AG08396 (cell line): ENCODE data around the gene NTM.

ENCODE experiments used
- DNase-seq: peaks from one replicate; pipeline ENCODE4 v3.0.0; 2012; ENCODE audit warnings: low spot score, mixed read lengths

Gene NTM

GRCh38 chr11:131601586-131601985 lies 231.2 kb downstream of the NTM start:
- no peak for DNase-seq

- no peak for DNase-seq
These were observed 232.0 kb downstream of the NTM start for GRCh38 chr11:131602431-131602830.

- no peak for DNase-seq
These were observed 236.5 kb downstream of the NTM start for GRCh38 chr11:131606811-131607335.

- peak; percentile 57 for DNase-seq
These were observed 238.9 kb downstream of the NTM start for GRCh38 chr11:131609337-131609736.

GRCh38 chr11:131609921-131610320 lies 239.5 kb downstream of the NTM start:
- DNase-seq, result no peak

GRCh38 chr11:131611322-131611721 lies 240.9 kb downstream of the NTM start:
- no peak for DNase-seq

- DNase-seq, result no peak
These were observed 242.1 kb downstream of the NTM start for GRCh38 chr11:131612533-131612932.

GRCh38 chr11:131614631-131615030 lies 244.2 kb downstream of the NTM start:
- DNase-seq, result no peak

- DNase-seq, result no peak
These were observed 245.2 kb downstream of the NTM start for GRCh38 chr11:131615611-131616010.

GRCh38 chr11:131616481-131617140 lies 246.2 kb downstream of the NTM start:
- no peak for DNase-seq

GRCh38 chr11:131618201-131618600 lies 247.8 kb downstream of the NTM start:
- no peak for DNase-seq

GRCh38 chr11:131622193-131622592 lies 251.8 kb downstream of the NTM start:
- DNase-seq, result no peak

- DNase-seq, result peak; percentile 20
These were observed 254.1 kb downstream of the NTM start for GRCh38 chr11:131624531-131624930.

- DNase-seq, result no peak
These were observed 256.4 kb downstream of the NTM start for GRCh38 chr11:131626788-131627187.

- no peak for DNase-seq
These were observed 258.3 kb downstream of the NTM start for GRCh38 chr11:131628739-131629138.

- no peak for DNase-seq
These were observed 259.6 kb downstream of the NTM start for GRCh38 chr11:131629925-131630540.

- DNase-seq, result no peak
These were observed 262.6 kb downstream of the NTM start for GRCh38 chr11:131632971-131633370.

- no peak for DNase-seq
These were observed 263.7 kb downstream of the NTM start for GRCh38 chr11:131633921-131634715.

GRCh38 chr11:131637469-131638175 lies 267.2 kb downstream of the NTM start:
- DNase-seq, result no peak

- DNase-seq, result no peak
These were observed 268.5 kb downstream of the NTM start for GRCh38 chr11:131638889-131639288.

GRCh38 chr11:131640320-131640719 lies 269.9 kb downstream of the NTM start:
- DNase-seq, result no peak
